H1 (cell line): ENCODE measurements around the gene PRICKLE1. TPM values are rescaled to one million over a fixed set of nuclear protein-coding genes. Genes with fewer than 3 reads are reported as not detected.

Experiments
- CEBPB ChIP-seq: IDR thresholded peaks from 2 replicates; pipeline ENCODE4 v1.6.1; 2012; ENCODE audit warnings: low read depth, low read length
- CHD7 ChIP-seq: fragments of 300-600 bp; sonication (generic); IDR thresholded peaks from 2 replicates; pipeline ENCODE4 v1.7.1; 2012; ENCODE audit warnings: low read length, moderate library complexity, mild to moderate bottlenecking, inconsistent platforms; ENCODE audit not compliant: insufficient replicate concordance
- EZH2 ChIP-seq: fragments of 200-600 bp; sonication (generic); IDR thresholded peaks from 2 replicates; pipeline ENCODE4 v1.7.1; 2012; ENCODE audit warnings: low read depth, mild to moderate bottlenecking, moderate library complexity, low read length, inconsistent platforms; ENCODE audit not compliant: severe bottlenecking
- FOSL1 ChIP-seq: IDR thresholded peaks from 2 replicates; pipeline ENCODE4 v1.6.1; 2011; ENCODE audit warnings: mild to moderate bottlenecking, low read depth, low read length, moderate library complexity; ENCODE audit not compliant: insufficient read depth
- TAF7 ChIP-seq: optimal IDR thresholded peaks from 2 replicates; pipeline ENCODE3; 2011; ENCODE audit warnings: low read depth, mild to moderate bottlenecking, inconsistent platforms, low read length, moderate library complexity, borderline replicate concordance
- USF2 ChIP-seq: IDR thresholded peaks from 2 replicates; pipeline ENCODE4 v1.6.1; 2011; ENCODE audit warnings: low read length, improper control_type of control experiment
- polyA plus RNA-seq, 7 experiments: library from polyadenylated mRNA; depleted of rRNA in 3 of 7; stranded (reverse) in 5 of 7; unstranded in 2 of 7; fragments of >200 nt in 5 of 7; fragments of 200-250 nt in 2 of 7; gene quantifications; 1 replicate in 5 of 7; 2 replicates in 1 of 7; 4 replicates in 1 of 7; pipeline versions ENCODE4 v1.2.1 to v1.2.3, GENCODE V29; 2011 to 2013; ENCODE audit warnings: missing spikeins in 2 of 7, mixed read lengths in 2 of 7
- total RNA-seq: library from RNA; stranded (reverse); fragmentation: NEBNext Ultra II Directional; extraction: Animal tissue kit (Norgen Biotek cat#: 25700); gene quantifications from 2 replicates; pipeline ENCODE4 v1.2.1, GENCODE V29; 2021

PRICKLE1 gene
- total and polyA plus RNA-seq, 2 of the 8 experiments (the other 6 are each of a cell fraction or from before 2014, with no cell fraction given), result 14.0 to 22.4 TPM

GRCh38 chr12:42474391-42474790, 115.2 kb downstream of the PRICKLE1 start (continued):
- TF ChIP-seq CHD7, result no peak
- TF ChIP-seq EZH2, result no peak
- no peak for TF ChIP-seq CEBPB
- TF ChIP-seq FOSL1, result no peak
- no peak for TF ChIP-seq TAF7
- TF ChIP-seq USF2, result no peak
- TF ChIP-seq, all 59 proteins: peak for 0
